Fibroblast of skin of right quadriceps (primary cell): ENCODE measurements around the gene RBP3.

ENCODE experiments used
- DNase-seq: peaks from one replicate; pipeline ENCODE4 v3.0.0-alpha.2; 2013

The RBP3 gene

DNA sequence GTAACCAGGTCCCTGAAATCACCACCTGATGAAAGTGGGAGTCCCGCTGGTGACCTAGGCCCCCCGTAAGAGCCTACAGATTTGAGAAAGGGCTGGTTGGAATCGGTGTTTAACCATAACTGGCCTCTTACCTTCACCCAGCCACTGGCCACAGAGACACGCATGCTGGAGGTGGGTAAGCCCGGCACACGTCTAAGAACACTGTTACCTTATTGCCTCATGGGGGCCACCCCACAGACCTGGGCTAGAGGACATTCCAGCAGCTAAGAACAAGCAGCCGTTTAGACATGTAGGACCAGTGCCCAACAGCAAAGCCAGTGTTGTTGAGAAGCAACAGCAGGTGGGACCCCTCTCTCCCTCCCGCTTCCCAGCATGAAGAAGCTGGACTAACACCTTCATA lies 28.4 kb upstream of the RBP3 start:
- no peak for DNase-seq

GRCh38 chr10:47320812-47321211 lies 27.4 kb upstream of the RBP3 start:
- no peak for DNase-seq

GRCh38 chr10:47321521-47322195 lies 26.5 kb upstream of the RBP3 start:
- no peak for DNase-seq

DNA sequence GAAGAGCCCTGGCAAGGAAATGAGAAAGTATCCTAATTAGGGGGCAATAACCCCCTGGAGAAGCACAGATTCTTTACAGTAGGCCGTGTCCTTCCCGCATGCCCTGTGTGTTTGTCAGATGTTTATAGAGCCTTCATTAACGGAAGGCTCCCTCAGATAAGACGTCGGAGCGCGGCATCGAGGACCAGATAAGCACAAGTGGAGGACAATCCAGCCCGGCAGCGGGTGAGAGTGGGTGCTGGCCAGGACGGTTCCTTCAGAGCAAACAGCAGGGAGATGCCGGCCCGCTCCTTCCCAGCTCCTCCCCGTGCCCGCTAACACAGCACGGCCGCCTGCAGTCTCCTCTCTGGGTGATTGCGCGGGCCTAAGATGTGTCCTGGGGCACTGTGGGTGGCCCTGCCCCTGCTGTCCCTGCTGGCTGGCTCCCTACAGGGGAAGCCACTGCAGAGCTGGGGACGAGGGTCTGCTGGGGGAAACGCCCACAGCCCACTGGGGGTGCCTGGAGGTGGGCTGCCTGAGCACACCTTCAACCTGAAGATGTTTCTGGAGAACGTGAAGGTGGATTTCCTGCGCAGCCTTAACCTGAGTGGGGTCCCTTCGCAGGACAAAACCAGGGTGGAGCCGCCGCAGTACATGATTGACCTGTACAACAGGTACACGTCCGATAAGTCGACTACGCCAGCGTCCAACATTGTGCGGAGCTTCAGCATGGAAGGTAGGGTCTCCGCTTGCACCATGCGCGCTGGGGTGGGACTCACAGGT lies 25.7 kb upstream of the RBP3 start, which contains the start of gene GDF2:
Gene GDF2 (plus strand): TSS at position 155 of the 762 bp plus-strand sequence. CDS start 215 bp downstream, at position 370.
- no peak for DNase-seq

DNA sequence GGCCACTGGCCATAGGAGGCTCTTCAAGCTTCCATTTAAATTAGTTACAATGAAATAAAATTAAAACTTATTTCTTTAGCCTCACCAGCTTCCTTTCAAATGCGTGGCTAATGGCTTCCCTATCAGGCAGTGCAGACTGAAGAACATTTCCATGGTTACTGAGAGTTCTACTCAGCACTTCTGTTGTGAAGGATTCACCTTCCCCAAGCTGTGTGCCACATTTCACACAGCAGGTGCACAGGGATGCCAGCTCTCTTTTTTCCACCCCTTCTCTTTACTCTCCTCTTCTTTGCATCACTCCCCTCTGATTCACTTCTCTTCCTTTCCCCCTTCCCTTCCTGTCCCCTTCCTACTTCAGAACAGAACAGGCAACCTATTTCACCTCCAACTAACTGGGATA lies 25.1 kb upstream of the RBP3 start:
- no peak for DNase-seq

DNA sequence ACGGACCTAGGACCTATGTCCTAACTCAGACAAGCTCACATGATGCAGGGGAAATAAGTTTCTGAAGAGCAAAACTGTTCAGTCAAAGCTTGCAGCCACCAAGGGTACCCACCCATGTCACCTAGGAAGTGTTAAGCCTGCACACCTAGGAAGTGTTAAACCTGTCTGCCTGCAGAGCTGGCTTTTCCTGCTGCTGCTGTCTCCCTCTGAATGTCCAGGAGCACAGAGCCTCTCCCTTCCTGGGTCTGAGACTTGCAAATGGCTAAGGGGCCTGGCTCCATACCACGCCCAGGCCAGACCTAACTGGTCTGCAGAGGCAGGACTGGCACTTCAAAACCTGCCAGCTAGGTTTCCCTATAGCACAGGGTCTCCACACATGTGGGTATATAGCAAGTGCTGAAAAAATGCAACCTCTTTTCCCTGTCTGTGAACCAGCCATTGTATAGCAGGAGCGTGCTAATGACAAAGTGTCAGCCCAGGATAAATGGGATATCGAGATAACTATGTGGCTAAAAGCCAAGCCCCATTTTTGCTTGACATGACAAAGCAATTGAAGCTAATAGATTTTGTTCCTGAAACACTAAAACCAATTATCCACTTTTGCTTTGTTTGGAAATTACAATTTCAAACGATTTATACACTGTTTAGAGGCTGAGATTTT lies 24.4 kb upstream of the RBP3 start:
- DNase-seq = no peak

DNA sequence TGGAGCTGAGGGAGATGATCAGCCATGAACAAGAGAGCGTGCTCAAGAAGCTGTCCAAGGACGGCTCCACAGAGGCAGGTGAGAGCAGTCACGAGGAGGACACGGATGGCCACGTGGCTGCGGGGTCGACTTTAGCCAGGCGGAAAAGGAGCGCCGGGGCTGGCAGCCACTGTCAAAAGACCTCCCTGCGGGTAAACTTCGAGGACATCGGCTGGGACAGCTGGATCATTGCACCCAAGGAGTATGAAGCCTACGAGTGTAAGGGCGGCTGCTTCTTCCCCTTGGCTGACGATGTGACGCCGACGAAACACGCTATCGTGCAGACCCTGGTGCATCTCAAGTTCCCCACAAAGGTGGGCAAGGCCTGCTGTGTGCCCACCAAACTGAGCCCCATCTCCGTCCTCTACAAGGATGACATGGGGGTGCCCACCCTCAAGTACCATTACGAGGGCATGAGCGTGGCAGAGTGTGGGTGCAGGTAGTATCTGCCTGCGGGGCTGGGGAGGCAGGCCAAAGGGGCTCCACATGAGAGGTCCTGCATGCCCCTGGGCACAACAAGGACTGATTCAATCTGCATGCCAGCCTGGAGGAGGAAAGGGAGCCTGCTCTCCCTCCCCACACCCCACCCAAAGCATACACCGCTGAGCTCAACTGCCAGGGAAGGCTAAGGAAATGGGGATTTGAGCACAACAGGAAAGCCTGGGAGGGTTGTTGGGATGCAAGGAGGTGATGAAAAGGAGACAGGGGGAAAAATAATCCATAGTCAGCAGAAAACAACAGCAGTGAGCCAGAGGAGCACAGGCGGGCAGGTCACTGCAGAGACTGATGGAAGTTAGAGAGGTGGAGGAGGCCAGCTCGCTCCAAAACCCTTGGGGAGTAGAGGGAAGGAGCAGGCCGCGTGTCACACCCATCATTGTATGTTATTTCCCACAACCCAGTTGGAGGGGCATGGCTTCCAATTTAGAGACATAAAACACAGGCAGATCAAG lies 22.6 kb upstream of the RBP3 start:
- DNase-seq = no peak

DNA sequence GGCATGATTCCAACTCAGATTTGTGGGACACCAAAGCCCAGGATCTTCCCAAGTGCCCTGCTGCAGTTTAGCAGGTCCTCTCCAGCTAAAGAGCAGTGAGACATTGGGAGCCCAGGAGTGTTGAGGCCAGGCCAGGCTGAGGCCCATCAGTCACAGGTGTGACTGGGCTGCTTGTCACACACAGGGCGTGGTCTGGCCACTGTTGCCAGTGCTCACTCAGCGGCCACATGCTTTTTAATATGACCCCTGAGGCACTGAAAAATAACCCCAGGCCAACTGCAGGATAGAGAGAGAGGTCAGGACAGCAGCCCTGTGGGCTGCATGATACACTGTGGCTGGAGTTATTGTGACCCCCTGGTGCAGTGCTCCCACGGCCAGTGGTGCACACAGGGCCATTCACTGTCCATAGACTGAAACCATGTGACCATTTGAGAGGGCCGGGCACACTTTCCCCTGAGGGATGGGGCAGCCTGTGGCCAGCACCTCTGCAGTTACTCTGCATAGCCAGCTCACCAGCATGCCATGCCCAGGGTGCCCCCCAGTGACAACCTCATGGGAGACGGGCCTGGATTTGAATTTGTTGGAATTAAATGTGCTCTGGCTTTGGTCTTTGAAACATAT lies 21.7 kb upstream of the RBP3 start:
- DNase-seq = no peak

GRCh38 chr10:47326927-47327330 lies 21.2 kb upstream of the RBP3 start:
- DNase-seq = no peak

- no peak for DNase-seq
Observed at GRCh38 chr10:47329855-47330254, 18.3 kb upstream of the RBP3 start.

GRCh38 chr10:47330366-47330765 lies 17.8 kb upstream of the RBP3 start:
- DNase-seq = no peak

DNA sequence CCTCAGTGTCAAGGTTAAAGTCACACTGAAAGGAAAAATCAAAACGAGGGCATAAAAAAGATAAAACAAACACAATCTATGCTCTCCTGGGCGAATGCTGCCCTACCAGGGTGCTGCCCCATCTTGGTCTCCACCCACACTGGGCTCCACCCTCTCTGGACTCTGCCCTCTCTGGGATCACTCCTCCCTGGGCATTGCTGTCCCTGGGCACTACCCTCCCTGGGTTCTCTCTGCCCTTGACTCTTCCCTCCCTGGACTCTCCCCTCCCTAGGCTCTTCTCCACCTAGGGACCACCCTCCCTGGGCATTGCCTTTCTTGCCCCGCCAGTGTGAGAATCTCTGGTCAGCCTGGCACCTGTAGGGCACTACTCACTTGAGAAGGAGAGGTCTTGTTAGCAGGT lies 17.4 kb upstream of the RBP3 start:
- no peak for DNase-seq

GRCh38 chr10:47331491-47331890 lies 16.7 kb upstream of the RBP3 start:
- no peak for DNase-seq

- no peak for DNase-seq
Observed at GRCh38 chr10:47331954-47332353, 16.2 kb upstream of the RBP3 start.

DNA sequence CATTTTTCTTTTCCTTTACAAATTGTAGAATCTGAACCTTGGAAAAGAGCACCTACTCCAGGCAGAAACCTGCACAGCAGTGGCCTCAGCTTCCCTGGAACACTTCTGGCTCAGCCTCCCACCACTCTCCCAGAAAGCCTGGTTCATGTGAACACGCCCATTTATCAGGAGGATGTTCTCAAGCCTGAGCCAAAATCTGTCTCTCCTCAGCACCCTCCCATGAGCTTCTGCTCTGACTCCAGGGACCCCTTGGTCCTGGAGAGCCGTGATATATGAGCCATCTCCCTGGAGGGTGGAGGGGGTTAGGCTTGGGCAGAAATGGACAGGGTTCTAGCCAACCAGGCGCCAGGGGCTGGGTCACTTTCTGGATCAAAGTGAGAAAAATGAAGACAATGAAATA lies 15.8 kb upstream of the RBP3 start:
- DNase-seq = no peak

DNA sequence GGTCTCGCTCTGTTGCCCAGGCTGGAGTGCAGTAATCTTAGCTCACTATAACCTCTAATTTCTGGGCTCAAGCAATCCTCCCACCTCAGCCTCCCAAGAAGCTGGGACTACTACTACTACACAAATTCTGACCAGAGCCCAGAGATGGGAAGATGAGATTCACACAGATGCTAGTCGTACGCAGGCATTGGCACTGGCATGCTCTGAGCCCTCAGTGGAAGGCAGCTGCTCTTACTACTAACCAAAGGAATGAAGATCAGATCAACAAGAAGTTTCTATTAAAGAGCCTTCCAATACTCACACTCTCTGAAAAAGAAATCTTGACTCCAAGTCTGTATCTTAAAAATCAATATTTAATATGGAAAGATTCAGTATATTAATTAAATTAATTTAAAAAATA lies 15.2 kb upstream of the RBP3 start:
- DNase-seq = no peak

GRCh38 chr10:47333532-47333931 lies 14.6 kb upstream of the RBP3 start:
- no peak for DNase-seq

- DNase-seq = no peak
Observed at GRCh38 chr10:47334466-47335295, 13.5 kb upstream of the RBP3 start.

GRCh38 chr10:47335906-47336305 lies 12.3 kb upstream of the RBP3 start:
- no peak for DNase-seq

DNA sequence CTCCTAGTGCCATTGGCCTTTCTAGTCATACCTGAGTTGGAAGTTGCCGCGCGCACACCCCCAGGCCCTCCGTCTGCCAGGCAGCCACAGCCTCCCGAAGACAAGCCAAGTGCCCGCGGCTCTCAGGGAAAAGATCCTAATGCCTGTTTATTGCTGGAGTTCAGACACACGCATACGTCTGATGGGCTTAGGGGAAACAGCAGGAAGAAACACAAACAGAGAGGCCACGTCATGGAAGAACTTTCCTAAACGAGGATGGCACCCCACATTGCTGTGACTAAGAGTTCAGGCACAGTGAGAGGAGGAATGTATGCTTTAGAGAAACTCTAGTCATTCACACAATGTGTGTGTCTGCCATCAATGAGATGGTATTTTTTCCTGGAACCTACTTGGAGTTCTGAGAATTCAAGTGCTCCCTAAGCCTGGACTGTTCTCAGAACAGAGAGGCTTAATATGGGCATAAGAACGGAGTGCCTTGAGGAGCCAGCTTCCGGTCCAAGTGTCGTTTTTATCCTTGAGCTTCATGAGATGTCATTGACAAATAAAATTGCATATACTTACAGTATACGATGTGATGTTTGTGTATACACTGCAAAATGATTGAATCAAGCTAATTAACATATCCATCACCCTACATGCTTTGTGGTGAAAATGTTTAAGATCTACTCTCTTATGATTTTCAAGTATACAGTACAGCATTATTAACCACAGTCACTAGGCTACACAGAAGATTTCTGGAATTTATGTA lies 11.6 kb upstream of the RBP3 start:
- peak; percentile 15 for DNase-seq

DNA sequence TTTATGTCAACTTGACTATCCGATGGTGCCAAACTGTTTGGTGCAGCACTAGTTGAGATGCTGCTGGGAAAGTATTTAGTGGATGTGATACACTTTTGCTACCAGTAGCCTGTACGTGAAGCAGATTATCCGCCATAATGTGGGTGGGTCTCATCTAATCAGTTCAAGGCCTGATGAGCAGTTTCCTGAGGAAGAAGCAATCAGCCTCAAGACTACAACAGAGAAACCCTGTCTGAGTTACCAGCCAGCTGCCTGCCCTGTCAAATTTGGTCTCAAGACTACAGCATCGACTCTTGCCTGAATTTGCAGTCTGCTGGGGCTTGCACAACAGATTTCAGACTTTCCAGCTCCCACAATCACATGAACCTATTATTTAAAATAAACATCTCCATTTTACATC lies 10.9 kb upstream of the RBP3 start:
- no peak for DNase-seq
